Hepatocyte (in vitro differentiated cells): Measurements from ENCODE around the gene TMEM63B. TPM values are rescaled to one million over a fixed set of nuclear protein-coding genes. Genes with fewer than 3 reads are reported as not detected.

ENCODE experiments used
- DNase-seq: peaks from one replicate; pipeline ENCODE4 v3.0.0-alpha.2; 2016; ENCODE audit warnings: low spot score
- H2AFZ ChIP-seq: fragments of 200-600 bp; sonication (generic); 2 replicates; pipeline ENCODE4 v1.6.0; 2016; ENCODE audit warnings: antibody characterized with exemption, mild to moderate bottlenecking
- H3K27ac ChIP-seq: fragments of 200-600 bp; sonication (generic); 2 replicates; pipeline ENCODE4 v1.5.1; 2016; ENCODE audit warnings: mild to moderate bottlenecking
- H3K27me3 ChIP-seq: fragments of 200-600 bp; sonication (generic); 2 replicates; pipeline ENCODE4 v1.6.1; 2016
- H3K36me3 ChIP-seq: fragments of 200-600 bp; sonication (generic); replicated peaks from 2 replicates; pipeline ENCODE4 v1.5.1; 2016; ENCODE audit warnings: low read depth; ENCODE audit not compliant: insufficient read depth
- H3K4me1 ChIP-seq: fragments of 200-600 bp; sonication (generic); 2 replicates; pipeline ENCODE4 v1.5.1; 2016; ENCODE audit warnings: mild to moderate bottlenecking, moderate library complexity; ENCODE audit not compliant: insufficient read depth
- H3K4me2 ChIP-seq: fragments of 200-600 bp; sonication (generic); 2 replicates; pipeline ENCODE4 v1.6.0; 2016
- H3K4me3 ChIP-seq: fragments of 200-600 bp; sonication (generic); 2 replicates; pipeline ENCODE4 v1.5.1; 2016; ENCODE audit warnings: mild to moderate bottlenecking
- H3K79me2 ChIP-seq: fragments of 200-600 bp; sonication (generic); 2 replicates; pipeline ENCODE4 v1.6.0; 2017; ENCODE audit warnings: mild to moderate bottlenecking
- H3K9me2 ChIP-seq: fragments of 200-600 bp; sonication (generic); replicated peaks from 2 replicates; pipeline ENCODE4 v1.6.0; 2017; ENCODE audit warnings: mild to moderate bottlenecking; ENCODE audit not compliant: insufficient read depth
- H3K9me3 ChIP-seq: fragments of 200-600 bp; sonication (generic); 2 replicates; pipeline ENCODE4 v1.5.1; 2016; ENCODE audit warnings: low read depth, mild to moderate bottlenecking
- H4K20me1 ChIP-seq: fragments of 200-600 bp; sonication (generic); 2 replicates; pipeline ENCODE4 v1.6.0; 2016; ENCODE audit warnings: mild to moderate bottlenecking; ENCODE audit not compliant: insufficient read depth, poor library complexity, severe bottlenecking
- EZH2 ChIP-seq: fragments of 200-600 bp; sonication (generic); IDR thresholded peaks from 2 replicates; pipeline ENCODE4 v1.6.1; 2016; ENCODE audit warnings: antibody characterized with exemption, mild to moderate bottlenecking, borderline replicate concordance
- EZH2phosphoT487 ChIP-seq: fragments of 200-600 bp; sonication (generic); IDR thresholded peaks from one replicate; pipeline ENCODE4 v1.6.1; 2018; ENCODE audit warnings: antibody characterized with exemption, mild to moderate bottlenecking, low read depth, moderate library complexity; ENCODE audit not compliant: unreplicated experiment, severe bottlenecking
- WGBS: methylation state at CpG from one replicate; pipeline ENCODE4 v1.1.6; 2016; ENCODE audit warnings: low lambda C conversion rate; ENCODE audit errors: missing lambda C conversion rate; 5-methylcytosine and 5-hydroxymethylcytosine counted together
- polyA plus RNA-seq: library from polyadenylated mRNA; unstranded; fragments of >200 nt; fragmentation: Nextera tagmentation; extraction: Ambion mirVana; gene quantifications from 2 replicates; pipeline ENCODE4 v1.2.1, GENCODE V29; 2016
- total RNA-seq: library from RNA; depleted of rRNA; stranded (reverse); fragments of >200 nt; gene quantifications from 2 replicates; pipeline ENCODE4 v1.2.3, GENCODE V29; 2014
- TF ChIP-seq, protein P1 (sequence below): fragments of 200-600 bp; sonication (generic); IDR thresholded peaks from 2 replicates; pipeline ENCODE4 v1.5.1; 2016; ENCODE audit warnings: antibody characterized with exemption, mild to moderate bottlenecking; ENCODE audit not compliant: poor library complexity

TMEM63B gene
- total and polyA plus RNA-seq, 2 experiments from 2014 or later = 31.4 to 43.5 TPM

DNA sequence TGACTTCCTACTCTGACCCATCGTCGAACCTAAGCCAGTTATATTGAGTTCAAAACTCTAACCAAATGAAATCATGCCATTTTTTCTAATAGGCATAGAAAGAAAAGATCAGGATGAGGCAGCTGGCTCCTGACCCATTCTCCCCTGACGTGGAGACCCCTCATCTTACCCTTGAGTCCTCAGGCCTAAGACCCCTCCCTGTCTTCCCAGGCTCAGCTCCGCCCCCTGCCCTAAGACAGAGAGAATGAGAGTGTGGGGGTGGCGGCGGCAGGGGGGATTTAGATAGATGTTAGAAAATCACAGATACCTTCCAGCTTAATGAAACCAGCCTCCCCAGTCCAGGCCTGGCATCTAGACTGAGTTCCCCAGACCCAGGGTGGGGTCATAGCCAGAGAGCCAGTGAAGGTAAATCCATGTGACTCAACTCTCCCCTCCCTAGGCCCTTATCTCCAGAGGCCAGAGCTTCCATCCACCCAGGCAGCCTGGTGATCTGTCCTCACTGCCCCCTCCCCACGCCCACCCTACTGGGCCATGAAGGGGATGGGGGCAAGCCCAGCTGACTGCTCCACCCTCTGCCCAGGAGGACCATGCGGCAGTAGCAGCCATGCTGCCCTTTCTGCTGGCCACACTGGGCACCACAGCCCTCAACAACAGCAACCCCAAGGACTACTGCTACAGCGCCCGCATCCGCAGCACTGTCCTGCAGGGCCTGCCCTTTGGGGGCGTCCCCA is 6.8 kb downstream of the TMEM63B start:
- H3K9me3 ChIP-seq = no peaks in the 10 kb centered on the region
- no peak overlapping the region for H2AFZ ChIP-seq
- no peak for DNase-seq
- WGBS = 79% methylated on average over 8 of the region's 12 CpGs
- H3K27me3 ChIP-seq = no peaks in the 10 kb centered on the region
- H3K4me1 ChIP-seq = peaks cover 30% of the 10 kb centered on the region
- peak overlapping the region; percentile 88 for H3K27ac ChIP-seq
- H3K36me3 ChIP-seq = no peaks in the 10 kb centered on the region
- TF ChIP-seq, protein P1, sequence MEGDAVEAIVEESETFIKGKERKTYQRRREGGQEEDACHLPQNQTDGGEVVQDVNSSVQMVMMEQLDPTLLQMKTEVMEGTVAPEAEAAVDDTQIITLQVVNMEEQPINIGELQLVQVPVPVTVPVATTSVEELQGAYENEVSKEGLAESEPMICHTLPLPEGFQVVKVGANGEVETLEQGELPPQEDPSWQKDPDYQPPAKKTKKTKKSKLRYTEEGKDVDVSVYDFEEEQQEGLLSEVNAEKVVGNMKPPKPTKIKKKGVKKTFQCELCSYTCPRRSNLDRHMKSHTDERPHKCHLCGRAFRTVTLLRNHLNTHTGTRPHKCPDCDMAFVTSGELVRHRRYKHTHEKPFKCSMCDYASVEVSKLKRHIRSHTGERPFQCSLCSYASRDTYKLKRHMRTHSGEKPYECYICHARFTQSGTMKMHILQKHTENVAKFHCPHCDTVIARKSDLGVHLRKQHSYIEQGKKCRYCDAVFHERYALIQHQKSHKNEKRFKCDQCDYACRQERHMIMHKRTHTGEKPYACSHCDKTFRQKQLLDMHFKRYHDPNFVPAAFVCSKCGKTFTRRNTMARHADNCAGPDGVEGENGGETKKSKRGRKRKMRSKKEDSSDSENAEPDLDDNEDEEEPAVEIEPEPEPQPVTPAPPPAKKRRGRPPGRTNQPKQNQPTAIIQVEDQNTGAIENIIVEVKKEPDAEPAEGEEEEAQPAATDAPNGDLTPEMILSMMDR = no peak
- TF ChIP-seq EZH2phosphoT487 (no peak), EZH2 (no peak)
- no peak overlapping the region for H3K4me3 ChIP-seq
- H4K20me1 ChIP-seq = no peaks in the 10 kb centered on the region
- peaks cover 40% of the 10 kb centered on the region for H3K79me2 ChIP-seq
- H3K9me2 ChIP-seq = no peaks in the 10 kb centered on the region
- H3K4me2 ChIP-seq = peak overlapping the region; percentile 69

DNA sequence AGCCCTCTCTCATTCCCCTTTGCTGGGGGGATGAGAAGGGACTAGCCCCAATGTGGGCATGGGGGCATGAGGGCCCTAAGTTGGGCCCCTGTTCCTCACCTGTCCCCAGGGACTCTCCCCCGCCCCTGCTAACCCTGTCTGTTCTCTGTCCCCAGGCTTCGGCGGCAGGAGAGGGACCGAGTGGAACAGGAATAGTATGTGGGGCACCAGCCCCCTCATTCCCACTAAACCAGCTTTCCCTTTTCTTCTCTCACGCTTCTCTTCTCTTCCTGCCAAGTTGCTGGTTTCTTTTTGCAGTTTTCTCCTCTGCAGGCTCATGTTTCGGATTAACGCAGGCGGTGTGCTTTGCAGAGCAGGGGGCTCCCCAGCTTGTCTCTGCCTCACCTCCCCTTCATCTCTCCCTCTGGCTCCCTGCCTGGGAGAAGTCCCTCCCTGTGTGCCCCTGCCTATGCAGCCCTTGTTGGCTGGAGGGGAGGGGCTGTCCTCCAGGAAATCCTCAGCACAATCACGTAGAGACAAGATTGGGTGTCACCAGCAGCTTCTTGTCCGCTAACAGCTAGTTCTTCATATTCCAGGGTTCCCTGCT is 7.9 kb downstream of the TMEM63B start:
- DNase-seq = peak; percentile 55
- Histone ChIP-seq H3K27me3 (no peaks in the 10 kb centered on the region), H3K4me2 (peak overlapping the region; percentile 55), H3K4me1 (peaks cover 30% of the 10 kb centered on the region), H3K4me3 (no peak overlapping the region), H4K20me1 (no peaks in the 10 kb centered on the region), H3K27ac (peak overlapping the region; percentile 88), H3K36me3 (no peaks in the 10 kb centered on the region), H3K9me2 (no peaks in the 10 kb centered on the region), H3K9me3 (no peaks in the 10 kb centered on the region), H3K79me2 (peaks cover 30% of the 10 kb centered on the region), H2AFZ (no peak overlapping the region)
- TF ChIP-seq EZH2phosphoT487 (no peak), EZH2 (no peak)
- TF ChIP-seq, protein P1 = no peak
- WGBS = 66% methylated on average over 10 of the region's 10 CpGs

- H3K9me2 ChIP-seq = no peaks in the 10 kb centered on the region
- H3K4me2 ChIP-seq = peak overlapping the region; percentile 55
- no peak overlapping the region for H2AFZ ChIP-seq
- no peak for TF ChIP-seq EZH2
- TF ChIP-seq EZH2phosphoT487 = no peak
- TF ChIP-seq, protein P1 = no peak
- H3K79me2 ChIP-seq = peaks cover 24% of the 10 kb centered on the region
- DNase-seq = no peak
- H3K36me3 ChIP-seq = no peaks in the 10 kb centered on the region
- peak overlapping the region; percentile 77 for H3K27ac ChIP-seq
- H3K4me1 ChIP-seq = peaks cover 30% of the 10 kb centered on the region
- H3K9me3 ChIP-seq = no peaks in the 10 kb centered on the region
- no peaks in the 10 kb centered on the region for H3K27me3 ChIP-seq
- no peak overlapping the region for H3K4me3 ChIP-seq
- H4K20me1 ChIP-seq = no peaks in the 10 kb centered on the region
- 85% methylated on average over 5 of the region's 7 CpGs for WGBS
Measured at GRCh38 chr6:44135875-44136274, 8.5 kb downstream of the TMEM63B start.
